ENCODE data around the gene YTHDC2.

YTHDC2 gene

DNA sequence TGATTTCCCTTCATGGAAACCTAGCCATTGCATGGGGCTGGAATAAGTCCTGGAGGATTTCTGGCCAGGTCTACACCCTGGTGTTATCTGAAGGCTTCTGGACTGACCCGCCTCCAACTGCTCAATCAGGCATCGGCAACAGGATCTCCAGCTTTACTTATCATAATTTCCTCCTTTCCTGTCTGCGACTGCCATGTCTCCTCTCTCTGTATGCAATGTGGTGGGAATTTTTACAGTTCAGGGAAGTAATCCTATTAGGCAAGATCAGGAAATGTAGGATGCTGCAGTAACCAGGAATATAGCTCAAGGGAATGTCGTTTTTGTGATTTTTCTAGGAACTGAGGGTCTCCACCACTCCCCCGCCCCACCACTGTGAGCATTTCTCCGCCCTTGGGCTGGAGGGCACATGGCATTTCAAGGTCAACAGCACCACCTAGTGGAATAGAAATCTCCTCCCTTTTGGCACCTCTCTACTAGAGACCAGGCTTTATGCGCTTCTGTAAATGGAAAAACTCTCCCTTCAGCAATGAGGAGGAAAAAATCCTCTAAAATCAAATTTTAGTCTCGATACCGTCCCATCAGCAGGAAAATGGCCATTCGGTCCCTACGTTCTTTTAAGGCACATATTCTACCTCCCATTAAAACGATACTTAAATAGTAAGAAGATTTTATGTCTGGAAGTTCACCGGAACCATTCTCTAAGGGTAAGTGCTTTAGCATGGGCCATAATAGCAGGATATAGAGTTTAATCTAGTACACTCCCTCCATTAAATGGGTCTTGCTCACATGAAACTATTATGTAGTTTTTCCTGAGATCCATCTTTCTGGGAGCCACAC lies 93.0 kb downstream of the YTHDC2 start:
- peak; percentile 37 for DNase-seq (ENCODE audit: low spot score)

DNA sequence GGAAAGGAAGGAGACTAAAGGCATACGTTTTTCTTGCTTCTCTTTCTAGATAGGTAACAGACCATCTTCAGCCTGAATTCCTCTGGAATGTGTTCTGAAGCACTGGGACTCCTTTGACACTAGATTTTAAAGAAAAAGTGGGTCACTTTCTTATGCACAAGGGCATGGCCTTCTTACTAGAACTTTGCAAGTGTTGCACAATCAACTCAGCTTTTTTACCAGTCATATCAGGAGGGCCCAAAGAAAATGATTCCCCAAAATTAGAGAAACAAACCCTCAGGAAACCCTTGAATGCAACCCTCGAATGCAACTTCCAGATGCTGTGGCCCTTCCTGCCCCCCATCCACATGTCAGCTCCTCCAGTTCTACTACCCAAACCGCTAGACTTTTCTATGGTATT lies 93.9 kb downstream of the YTHDC2 start:
- DNase-seq (ENCODE audit: low spot score): no peak

DNA sequence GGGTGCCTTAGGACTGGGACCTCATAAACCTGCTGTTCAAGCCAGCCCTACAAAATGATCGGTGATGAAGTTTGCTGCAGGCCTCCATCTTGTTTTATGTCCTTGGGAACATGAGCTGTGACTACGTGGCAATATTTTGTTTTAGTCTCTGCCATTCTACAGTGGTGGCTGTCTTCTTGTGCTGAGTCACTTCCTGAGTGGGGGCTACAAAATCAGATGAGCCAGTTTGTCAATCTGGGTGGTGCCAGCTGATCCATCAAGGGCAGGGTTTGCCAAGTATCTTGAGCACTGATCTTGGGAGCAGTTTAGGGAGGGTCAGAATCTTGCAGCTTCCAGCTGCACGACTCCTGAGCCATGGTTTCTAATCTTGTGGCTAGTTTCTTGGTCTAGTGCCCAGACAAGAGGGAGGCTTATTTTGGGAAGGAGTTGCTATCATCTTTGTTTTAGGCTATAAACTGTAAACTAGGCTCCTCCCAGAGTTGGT lies 94.7 kb downstream of the YTHDC2 start:
- no peak for DNase-seq (ENCODE audit: low spot score)

DNA sequence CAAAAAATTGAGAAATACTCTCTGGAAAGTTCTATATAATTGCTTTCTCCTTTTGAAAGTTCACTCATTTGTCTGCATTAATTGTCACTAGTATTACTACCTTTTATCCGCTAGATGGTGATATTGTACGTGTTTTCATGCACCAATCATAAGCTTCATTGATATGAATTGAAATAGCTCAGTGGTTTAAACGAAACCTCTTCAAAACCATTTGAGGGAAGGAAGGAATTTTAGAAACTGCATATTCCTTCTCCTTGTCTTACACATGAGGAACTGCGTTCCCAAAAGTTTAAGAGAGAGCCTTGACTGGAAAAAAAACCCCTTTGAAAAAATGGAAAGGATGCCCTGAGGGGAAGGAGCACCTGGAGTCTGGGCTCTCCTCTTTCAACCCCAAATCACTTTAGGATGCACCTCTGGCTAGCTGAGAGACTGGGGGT lies 98.6 kb downstream of the YTHDC2 start:
- DNase-seq (ENCODE audit: low spot score): peak; percentile 44

DNA sequence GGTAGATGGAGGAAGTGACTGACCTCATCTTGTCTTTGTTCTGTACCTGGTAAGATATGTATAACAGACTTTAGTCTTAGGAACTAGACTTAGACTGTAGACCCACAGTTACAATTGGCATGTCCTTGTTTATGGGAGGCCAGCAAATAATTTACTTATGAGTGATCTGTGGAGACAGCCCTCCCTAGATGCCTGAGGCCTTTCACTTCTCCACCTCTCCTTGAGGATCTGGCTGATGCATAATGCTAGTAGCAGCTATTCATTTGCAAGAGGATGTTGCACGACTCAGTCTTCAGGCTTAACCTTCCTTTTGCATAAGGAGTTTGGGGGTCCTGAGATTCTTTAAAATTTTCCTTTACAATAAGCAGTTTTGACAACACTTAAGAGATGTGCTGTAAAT lies 100.7 kb downstream of the YTHDC2 start:
- no peak for DNase-seq (ENCODE audit: low spot score)

DNA sequence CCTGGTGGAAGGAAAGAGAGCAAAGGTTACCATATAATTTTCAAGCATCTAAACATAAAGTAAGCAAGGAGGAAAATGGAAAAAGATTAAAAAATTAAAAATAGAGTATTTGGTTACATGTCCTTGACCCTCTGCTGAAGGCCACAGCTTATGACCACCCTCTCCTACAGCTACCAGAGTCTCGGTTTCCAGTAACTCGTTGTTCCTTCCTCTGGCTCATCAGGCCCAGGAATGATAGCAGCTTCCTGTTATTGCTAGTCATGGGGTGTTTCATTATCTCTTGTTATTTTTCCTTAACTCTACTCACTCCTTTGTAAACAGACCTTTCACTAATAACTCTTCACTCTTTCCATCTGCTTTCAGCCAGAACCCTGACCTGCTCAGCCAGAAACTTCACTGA lies 102.2 kb downstream of the YTHDC2 start:
- DNase-seq (ENCODE audit: low spot score): no peak

DNA sequence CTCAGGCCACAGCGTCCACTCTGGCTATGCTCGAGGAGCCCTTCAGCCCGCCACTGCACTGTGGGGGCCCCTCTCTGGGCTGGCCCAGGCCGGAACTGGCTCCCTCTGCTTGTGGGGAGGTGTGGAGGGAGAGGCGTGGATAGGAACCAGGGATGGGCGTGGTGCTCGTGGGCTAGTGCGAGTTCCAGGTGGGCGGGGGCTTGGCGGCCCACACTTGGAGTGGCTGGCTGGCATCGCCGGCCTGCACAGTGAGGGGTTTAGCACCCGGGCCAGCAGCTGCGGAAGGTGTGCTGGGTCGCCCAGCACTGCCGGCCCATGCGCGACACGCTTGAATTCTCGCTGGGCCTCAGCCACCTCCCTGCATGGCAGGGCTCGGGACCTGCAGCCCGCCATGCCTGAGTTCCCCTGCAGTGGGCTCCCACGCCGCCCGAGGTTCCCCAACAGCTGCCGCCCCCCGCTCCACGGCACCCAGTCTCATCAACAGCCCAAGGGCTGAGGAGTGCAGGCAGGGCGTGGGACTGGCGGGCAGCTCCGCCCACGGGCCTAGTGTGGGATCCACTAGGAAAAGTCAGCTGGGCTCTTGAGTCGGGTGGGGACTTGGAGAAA lies 103.8 kb downstream of the YTHDC2 start:
- DNase-seq (ENCODE audit: low spot score): no peak

DNA sequence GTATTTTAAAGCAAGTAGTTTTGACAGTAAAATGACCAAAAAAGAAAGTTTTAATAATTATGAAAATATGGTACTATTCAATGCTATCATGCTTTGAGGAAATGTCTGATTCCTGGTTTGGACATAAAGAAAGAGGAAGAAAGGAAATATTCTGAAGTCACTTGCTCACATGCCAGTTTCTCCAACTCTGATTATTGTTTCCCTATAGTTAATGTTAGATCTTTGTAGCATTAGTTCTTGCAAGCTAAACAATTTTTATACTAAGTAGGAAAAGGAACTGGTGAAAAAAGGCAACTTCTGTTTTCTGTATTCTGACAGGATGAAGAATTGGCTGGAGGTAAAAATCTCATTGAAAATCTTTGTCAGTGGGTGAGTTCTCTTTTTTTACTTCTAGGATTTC lies 119.5 kb downstream of the YTHDC2 start:
- no peak for DNase-seq (ENCODE audit: low spot score)

DNA sequence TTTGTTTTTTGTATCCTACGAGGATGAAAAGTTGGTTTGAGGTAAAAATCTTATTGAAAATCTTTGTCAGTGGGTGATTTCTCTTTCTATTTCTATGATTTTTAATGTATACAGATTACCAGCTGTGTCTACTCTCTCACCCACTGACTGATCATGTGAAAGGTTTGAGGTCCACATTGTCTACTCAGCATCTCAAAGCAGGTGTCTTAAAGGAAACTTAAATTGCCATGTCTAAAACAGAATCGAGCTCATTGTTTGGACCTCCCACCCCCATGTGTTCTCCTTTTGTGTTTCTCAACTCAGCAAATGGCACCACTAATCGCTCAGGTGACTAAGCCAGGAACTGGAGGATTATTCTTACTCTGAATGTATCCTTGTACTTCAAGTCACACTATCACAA lies 121.5 kb downstream of the YTHDC2 start:
- DNase-seq (ENCODE audit: low spot score): no peak

DNA sequence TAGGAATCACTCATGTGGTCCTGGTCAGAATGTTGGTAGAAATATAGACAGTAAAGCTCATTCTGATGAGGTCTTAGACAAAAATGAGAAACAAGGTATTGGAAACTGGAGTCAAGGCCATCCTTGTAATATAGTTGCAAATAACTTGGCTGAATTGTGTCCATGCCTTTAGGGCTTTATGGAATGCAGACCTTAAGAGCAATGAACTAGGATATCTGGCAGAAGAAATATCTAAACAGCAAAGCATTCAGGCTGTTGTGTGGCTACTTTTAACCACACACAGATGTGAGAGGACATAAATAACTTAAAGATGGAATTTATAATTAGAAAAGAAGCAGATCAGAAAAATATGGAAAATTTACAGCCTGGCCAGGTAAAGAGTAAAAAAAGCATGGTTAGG lies 128.2 kb downstream of the YTHDC2 start:
- no peak for DNase-seq (ENCODE audit: low spot score)

Data from HuH-7 (cell line).